ENCODE measurements around the gene LCLAT1.
"Not testable (repeated sequence)": the region's sequence is repeated elsewhere in the genome, so short reads cannot be mapped to it uniquely, and the experiment has no call there.

LCLAT1 gene

GRCh38 chr2:30455114-30455738 is 8.2 kb downstream of the LCLAT1 start:
- DNase-seq (ENCODE audit: low spot score): no peak

- no peak for DNase-seq (ENCODE audit: low spot score)
Observed at GRCh38 chr2:30456106-30456505, 9.1 kb downstream of the LCLAT1 start.

DNA sequence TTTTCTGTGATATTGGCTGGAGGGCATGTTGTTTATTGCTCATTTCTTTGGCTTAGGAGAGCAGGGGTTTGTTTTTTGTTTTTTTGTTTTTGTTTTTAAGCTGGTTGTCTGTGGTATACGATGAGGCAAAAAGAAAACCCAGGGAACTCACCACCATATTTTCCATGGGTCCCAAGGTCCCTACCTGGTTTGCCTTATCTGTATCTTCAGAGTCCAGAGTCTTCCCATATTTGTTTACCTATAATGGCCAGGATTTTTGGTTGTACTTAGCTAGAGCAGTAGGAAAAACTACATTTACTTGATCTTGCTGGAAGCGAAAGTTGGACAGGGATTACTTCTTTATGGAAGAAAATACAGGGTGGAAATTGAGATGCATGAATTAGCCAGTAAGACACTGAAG is 9.5 kb downstream of the LCLAT1 start:
- no peak for DNase-seq (ENCODE audit: low spot score)

DNA sequence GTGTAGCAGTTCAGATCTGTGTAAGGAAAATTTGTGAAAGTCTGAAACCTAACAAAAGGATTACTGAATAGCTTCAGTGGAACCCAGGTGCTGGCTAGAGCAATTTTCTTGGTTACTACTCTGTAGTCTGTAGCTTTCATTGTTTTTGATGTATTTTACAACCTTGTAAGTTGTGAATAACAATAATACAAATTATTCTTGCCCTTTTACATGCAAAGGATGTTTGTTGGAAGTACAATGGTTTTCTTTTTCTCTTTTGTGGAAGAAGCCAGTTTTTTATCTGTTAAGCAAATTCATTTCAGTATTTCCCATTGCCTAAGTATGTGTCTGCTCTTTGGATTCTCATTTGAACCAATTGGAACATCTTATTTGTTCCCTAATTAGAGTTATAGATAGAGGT is 10.2 kb downstream of the LCLAT1 start:
- DNase-seq (ENCODE audit: low spot score): no peak

- DNase-seq (ENCODE audit: low spot score): no peak
Observed at GRCh38 chr2:30459140-30459539, 12.1 kb downstream of the LCLAT1 start.

- no peak for DNase-seq (ENCODE audit: low spot score)
Observed at GRCh38 chr2:30462131-30462857, 15.2 kb downstream of the LCLAT1 start.

- DNase-seq (ENCODE audit: low spot score): no peak
Observed at GRCh38 chr2:30463535-30463934, 16.5 kb downstream of the LCLAT1 start.

DNA sequence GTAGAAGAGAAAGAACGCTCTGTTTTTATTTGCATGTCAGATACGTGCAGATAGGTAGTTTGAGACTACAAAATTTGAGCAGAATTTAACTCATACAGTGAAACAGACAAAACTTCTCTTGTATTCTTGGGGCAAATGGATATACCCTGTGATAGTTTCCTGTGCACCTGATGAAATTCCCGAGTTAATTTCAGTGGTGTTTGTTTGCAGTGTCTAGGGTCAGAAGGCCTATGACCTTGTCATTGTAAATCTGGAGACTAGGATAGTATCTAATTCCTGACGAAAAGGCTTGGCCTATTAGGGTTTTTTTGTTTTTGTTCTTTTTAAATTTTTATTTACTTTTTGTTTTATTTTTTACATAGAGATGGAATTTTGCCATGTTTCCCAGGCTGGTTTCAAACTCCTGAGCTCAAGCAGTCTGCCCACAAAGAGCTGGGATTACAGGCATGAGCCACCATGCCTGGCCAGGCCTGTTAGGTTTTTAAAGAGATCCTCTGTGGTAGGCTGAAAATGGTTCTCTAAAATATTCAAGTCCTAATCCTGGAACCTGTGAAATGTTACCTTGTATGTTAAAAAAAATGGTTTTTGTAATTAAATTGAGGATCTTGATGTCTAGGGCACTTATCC is 17.6 kb downstream of the LCLAT1 start:
- no peak for DNase-seq (ENCODE audit: low spot score)

DNA sequence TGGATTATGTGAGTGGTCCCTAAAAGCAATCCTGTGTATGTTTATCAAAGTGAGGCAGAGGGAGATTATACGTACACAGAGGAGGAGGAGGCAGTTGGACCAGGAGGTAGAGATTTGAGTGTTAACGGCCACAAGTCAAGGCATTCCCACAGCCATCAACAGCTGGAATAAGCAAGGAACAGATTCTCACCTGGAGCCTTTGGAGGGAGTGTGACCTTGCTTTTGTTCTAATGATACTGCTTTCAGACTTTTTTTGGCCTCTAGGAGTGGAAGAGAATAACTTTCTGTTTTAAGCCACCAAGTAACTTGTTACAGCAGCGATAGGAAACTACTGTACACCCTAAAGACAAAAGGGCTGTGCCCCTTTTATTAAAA is 18.1 kb downstream of the LCLAT1 start:
- no peak for DNase-seq (ENCODE audit: low spot score)

GRCh38 chr2:30466216-30466615 is 19.2 kb downstream of the LCLAT1 start:
- DNase-seq (ENCODE audit: low spot score): no peak

- not testable (repeated sequence) for DNase-seq (ENCODE audit: low spot score)
Observed at GRCh38 chr2:30467062-30467826, 20.2 kb downstream of the LCLAT1 start.

- no peak for DNase-seq (ENCODE audit: low spot score)
Observed at GRCh38 chr2:30470426-30470825, 23.4 kb downstream of the LCLAT1 start.

DNA sequence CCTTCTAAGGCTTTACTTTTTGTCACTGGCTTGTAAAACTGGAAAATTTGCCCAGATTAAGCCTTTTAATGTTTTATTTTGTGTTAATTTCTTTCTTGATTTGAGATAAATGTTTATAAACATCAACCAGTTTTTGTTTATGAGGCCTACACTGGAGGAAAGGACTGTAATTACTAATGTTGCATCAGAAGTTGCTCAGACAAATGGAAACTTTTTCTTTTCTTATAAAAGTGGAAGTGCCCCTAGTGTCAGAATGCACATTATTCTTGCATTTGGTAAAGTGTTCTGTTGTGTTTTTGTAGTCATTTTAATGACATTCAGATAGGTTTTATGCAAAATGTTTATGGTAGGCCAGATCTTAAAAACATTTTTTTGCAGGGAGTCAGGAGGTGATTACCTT is 25.3 kb downstream of the LCLAT1 start:
- DNase-seq (ENCODE audit: low spot score): no peak

DNA sequence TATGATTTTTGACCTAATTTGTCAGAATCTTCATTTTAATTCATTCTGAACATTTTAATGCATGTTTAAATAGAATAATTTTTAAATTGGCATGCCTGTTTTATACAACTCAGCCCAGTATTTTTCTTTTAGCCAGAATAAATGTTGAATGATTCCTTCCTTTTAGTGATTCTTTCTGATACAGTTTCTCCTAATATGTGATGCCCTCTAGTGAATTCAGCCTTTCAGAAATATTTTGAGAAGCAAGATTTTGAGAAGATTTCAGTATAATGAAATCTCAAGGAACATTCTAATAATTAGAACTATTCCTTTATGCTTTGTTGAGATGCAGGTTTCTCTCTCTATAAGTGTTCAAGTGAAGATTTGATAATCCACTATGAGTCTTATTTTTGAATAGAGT is 28.5 kb downstream of the LCLAT1 start:
- no peak for DNase-seq (ENCODE audit: low spot score)

DNA sequence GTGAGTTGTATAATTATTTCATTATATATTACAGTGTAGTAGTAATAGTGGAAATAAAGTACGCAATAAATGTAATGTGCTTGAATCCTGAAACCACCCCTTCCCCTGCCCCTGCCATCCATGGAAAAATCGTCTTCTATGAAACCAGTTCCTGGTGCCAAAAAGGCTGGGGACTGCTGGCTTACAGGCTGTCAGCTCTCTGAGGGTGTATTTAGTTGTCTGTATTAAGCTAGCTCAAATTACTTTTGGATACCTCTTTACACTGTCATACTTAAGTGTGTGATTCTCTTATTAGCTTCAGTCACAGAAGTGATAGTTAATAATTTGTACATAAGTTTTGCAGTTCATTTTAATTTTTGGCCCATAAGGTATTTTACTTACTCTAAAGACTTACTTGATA is 29.6 kb downstream of the LCLAT1 start:
- no peak for DNase-seq (ENCODE audit: low spot score)

DNA sequence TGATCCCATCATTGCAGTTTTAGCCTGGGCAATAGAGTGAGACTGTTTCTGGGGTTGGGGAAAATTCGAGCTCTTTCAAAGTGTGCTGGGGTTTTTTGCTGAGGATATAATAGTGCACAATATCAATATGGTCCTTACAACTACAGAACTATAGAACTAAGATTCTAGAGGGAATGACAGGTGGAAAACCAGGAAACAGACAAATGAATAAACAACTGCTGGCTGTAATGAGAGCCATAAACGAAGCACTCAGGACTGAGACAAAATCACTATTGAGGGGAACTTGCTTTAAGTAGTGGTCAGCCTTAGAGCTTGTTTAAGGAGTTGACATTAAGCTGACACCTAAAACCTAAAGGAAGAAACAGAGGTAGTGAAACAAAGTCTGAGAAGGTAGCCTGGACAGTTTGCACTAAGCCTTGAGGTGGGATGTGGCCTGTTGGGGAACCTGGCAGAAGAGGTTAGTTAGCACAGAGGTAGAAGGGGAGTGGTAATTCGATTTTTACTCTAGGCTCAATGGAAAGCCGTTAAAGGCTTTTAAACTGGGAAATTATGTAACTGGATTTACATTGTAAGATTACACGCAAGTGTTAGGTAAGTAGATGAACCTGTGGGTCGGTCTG is 33.8 kb downstream of the LCLAT1 start:
- no peak for DNase-seq (ENCODE audit: low spot score)

DNA sequence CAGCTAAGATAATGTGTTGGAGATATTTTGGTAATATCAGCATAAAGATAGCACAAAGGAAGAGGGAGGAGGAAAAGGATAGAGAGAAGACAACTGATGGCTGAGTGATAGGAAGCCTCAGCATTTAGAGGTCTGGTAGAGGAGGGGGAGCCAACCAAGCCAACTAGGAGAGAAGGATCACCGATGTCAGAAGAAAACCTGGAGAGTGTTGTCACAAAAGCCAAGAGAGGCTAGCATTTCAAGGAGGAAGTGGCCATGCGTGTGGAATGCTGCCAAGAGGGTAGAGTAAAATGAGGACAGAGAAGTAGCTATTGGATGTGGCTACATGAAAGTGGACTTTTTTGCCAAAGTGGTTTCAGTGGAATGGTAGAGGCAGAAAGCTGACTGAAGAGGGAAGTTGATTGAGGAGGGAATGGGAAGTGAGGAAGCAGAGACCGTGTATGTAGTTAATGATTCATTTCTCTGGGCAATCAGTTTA is 34.3 kb downstream of the LCLAT1 start:
- no peak for DNase-seq (ENCODE audit: low spot score)

GRCh38 chr2:30482011-30482410 is 35.0 kb downstream of the LCLAT1 start:
- DNase-seq (ENCODE audit: low spot score): no peak

GRCh38 chr2:30484145-30484544 is 37.1 kb downstream of the LCLAT1 start:
- no peak for DNase-seq (ENCODE audit: low spot score)

DNA sequence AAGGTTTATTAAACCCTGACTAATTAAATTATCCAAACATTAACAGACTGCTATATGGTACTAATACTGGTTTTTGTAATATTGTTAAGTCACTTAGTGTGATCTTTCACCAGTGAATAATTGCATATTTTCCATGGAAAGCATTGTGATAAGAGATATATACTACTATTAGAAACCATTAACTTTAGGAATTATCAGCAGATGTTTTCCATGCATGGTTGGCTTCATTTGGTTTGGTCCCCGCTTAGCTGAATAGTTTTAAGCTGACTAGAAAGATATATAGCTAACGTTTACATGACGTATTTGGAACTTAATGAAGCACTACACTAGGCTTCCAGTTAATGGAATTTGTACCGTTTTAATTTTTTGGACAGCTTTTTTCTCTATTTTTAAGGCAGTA is 37.9 kb downstream of the LCLAT1 start:
- no peak for DNase-seq (ENCODE audit: low spot score)

DNA sequence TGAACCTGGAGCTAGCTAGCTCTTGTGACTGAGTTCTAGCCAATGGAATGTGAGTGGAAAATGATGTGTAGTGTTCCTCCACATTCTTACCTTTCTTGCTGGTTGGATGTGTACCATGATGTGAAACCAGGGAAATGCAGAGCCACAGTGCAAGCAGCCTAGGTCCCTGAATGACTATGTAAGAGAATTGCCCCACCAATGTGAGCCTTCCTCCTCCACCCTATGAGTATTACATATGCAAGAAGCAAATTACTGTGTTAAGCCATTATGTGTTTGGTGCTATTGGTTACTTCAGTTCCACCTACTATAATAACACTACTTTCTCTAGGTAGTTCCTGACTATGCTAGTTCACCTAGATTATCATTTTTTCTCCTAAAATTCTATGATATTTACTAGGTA is 39.6 kb downstream of the LCLAT1 start:
- DNase-seq (ENCODE audit: low spot score): no peak

DNA sequence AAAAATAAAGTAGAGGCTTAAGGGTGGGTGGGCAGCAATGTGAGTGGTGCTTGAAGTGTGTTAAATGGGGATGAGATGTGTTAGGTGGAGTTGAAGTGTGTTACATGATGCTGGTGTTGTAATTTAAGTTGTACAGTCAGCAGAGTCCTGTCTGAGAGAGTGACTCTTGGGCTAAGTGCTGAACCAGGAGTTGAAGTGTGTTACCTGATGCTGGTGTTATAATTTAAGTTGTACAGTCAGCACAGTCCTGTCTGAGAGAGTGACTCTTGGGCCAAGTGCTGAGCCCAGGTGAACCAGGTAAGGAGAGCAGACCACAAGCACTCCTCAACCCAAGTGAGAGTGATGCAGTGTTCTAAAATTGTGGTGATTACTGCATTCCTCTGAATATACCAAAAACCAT is 40.6 kb downstream of the LCLAT1 start:
- DNase-seq (ENCODE audit: low spot score): no peak
